Measurements from ENCODE around the gene EFCAB14.
"Not testable (repeated sequence)": the region's sequence is repeated elsewhere in the genome, so short reads cannot be mapped to it uniquely, and the experiment has no call there.

EFCAB14 gene

DNA sequence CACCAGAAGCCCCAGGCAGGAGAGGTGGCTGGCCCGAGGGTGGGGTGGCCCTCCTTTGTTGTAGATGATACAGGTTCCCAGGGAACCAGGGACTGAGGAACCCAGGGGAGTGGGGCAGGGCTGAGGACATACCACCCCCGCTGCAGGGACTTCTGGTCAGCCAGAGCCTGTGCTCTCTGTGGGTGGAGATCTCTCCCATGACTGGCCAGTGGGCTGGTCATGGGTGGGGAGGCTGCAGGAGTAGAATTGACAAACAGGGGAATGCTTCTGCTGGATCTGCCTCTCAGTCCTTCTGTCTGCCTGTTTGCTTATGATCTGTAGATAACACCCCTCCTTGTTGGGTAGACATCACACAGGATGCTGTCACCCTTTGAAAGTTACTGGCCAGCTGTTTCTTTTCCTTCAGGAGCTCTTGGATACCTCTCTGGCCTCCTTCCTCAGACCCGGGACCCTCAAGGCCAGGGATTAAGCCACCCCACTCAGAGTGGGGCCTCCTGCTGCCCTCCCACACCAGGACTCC lies 2.8 kb upstream of the EFCAB14 start:
- DNase-seq: no peak

DNA sequence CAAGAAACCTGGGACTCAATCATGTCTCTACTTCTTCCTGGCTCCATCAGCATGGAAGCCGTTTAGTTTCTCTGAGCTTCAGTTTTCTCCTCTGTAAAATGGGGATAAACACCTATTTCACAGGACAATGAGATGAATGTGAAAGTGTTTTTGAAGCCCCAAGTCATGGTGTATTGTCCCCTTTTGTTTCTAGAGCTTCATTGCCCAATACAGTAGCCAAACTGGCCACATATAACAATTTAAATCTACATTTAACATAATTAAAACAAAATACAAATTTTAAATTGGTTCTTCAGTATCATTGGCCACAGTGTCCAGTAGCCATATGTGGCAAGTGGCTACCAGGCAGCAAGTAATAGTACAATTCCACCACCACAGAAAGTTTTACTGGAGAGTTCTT lies 2.3 kb upstream of the EFCAB14 start:
- DNase-seq: no peak

DNA sequence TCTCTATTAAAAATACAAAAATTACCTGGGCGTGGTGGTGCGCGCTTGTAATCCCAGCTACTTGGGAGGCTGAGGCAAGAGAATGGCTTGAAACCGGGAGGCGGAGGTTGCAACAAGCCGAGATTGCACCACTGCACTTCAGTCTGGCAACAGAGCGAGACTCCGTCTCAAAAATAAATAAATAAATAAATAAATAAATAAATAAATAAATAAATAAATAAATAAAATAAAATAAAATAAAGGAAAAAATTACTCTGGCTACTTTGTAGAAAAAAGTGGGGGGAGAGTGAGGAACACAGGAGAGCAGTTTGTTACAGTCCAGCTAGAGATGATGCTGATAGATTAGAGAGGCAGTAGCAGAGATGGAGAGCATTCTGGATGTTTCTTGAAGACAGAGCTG lies 1.4 kb upstream of the EFCAB14 start:
- not testable (repeated sequence) for DNase-seq

- no peak for DNase-seq
Measured at GRCh38 chr1:46719689-46720088, 775 bp upstream of the EFCAB14 start.

GRCh38 chr1:46718340-46718726 lies 581 bp downstream of the EFCAB14 start:
- no peak for DNase-seq

DNA sequence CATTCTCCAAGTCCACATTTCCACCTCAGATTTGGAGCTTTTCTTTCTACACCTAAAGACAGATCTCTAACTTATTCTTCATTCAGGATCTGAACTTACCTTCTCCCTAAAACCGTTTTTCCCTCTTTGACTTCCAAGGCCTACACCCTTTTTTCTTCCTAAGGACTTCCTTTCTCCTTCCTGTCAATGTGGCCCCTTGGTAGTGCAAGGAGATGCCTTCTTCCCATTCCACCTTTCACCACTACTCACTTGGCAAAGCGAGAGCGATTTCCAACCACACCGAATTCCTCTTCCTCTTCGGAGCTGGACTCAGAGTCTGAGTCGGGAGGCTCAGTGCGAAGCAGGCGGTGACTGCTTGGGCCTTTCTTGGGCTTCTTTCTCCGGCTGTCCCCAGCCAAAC lies 1.3 kb downstream of the EFCAB14 start:
- no peak for DNase-seq

DNA sequence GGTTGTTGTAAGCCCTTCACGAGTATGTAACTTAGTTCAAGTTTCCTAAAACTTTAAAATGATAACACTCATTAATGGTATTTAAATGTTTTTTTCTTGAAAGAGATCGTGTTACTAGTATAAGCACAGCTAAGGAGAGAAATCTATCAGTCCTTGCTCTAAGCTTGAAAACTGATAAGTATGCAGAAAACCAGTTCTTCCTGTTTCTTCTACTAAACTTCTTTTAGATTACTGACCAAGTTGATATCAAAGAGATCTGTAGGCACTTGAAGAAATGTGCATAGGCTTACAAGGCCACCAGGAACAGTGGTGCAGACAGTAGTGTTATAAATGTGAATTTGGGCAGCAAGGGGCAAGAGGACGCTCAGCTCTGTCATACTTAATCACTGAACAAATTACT lies 3.9 kb downstream of the EFCAB14 start:
- no peak for DNase-seq

DNA sequence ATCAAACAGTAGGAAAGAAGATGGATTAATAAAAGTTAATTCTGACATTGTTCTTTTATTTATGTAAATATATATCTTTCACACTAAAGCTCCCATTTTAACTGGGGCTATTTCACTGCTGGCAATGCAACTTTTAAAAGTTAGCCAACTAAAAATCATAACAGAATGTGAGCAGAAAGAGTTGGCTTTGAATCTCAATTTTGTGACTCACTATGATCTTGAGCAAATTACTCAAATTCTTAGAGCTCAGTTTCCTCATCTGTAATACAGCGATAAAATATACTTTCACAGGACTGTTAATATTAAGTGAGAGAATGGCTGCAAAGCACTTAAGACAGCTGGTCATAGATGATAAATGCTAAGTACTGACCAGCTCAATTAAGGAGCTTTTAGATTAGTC lies 10.8 kb downstream of the EFCAB14 start:
- no peak for DNase-seq

DNA sequence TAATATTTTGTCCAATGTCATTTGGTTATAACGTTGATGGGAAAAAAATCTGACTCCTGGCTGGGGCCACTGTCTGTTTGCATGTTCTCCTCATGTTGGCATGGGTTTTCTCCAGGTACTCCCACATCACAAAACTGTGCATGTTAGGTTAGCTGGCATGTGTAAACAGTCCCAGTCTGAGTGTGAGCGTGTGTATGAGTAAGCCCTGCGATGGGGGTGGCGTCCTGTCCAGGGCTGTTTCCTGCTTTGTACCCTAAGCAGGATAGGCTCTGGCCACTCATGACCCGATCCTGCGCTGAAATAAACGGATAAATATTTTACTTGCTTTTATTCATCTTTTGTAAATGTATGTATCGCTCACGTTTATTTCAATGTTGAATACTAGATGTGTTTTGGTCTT lies 13.5 kb downstream of the EFCAB14 start:
- DNase-seq: no peak

- no peak for DNase-seq
Measured at GRCh38 chr1:46703927-46704641, 14.8 kb downstream of the EFCAB14 start.

DNA sequence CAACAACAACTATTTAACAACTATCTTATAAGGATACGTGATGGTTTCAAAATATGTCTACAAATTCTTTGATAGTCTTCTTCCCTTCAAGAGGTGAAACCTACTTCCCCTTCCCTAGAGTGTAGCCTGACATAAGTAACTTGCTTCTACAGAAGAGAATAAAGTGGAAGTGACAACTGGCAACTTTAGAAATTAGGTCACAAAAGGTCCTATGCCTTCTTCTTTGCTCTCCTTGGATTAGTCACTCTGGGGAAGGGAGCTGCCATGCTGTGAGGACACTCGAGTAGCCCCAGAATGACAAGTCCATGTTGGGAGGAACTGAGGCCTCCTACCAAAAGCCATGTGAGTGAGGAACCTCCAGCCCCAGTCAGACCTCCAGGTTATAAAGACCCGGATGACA lies 19.2 kb downstream of the EFCAB14 start:
- DNase-seq: no peak

DNA sequence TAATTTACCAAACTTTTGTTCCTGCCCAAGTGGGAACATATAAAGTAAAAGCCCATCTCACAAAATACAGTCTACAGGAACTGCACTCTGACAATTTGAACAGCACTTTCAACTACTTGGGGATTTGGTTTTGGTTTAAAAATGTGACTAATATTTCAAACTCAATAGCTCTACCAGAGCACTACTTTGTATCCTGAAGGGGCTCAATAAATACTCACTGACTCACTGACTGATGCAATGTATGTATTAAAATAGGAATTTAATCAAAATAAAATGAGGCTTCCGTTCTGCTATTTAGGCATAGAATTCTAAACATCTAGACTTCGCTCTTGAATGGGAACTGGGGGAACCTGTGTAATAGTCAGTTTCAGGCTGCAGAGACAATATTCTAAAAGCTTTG lies 21.9 kb downstream of the EFCAB14 start:
- no peak for DNase-seq

GRCh38 chr1:46694676-46695075 lies 24.2 kb downstream of the EFCAB14 start:
- not testable (repeated sequence) for DNase-seq

GRCh38 chr1:46692811-46693770 lies 25.8 kb downstream of the EFCAB14 start:
- no peak for DNase-seq

DNA sequence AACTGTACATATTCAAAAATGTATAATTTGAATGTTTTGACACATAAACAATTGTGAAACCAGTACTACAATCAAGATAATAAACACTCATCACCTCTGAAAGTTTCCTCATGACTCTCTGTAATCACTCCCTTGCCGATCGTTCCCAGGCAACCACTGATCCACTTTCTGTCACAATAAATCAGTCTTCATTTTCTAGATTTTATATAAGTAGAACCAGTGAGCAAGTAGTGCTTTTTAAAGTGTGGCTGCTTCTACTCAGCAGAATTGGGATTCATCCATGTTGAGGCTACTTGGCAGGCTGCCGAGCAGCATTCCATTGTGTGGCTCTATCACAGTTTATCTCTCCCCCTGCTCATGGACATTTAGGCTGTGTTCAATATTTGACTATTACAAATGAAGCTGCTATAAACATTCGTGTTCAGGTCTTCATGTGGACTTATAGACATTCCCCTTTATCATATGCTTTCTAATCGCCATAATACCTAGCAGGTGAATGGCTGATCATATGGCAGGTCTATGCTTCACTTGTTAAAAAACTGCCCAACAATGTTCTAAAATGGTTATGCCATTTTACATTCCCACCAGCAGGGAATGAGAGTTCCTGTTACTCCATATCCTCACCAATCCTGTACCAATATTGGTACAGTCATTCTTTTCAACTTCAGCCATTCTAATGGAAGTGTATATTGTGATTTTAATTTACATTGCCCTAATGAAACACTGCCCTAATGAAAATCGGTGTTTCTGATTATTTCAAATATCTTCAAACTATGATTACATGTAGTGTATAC lies 26.7 kb downstream of the EFCAB14 start:
- no peak for DNase-seq

- DNase-seq: no peak
Measured at GRCh38 chr1:46690931-46691421, 27.9 kb downstream of the EFCAB14 start.

GRCh38 chr1:46689897-46690296 lies 29.0 kb downstream of the EFCAB14 start:
- no peak for DNase-seq

GRCh38 chr1:46689356-46689755 lies 29.6 kb downstream of the EFCAB14 start:
- DNase-seq: no peak

DNA sequence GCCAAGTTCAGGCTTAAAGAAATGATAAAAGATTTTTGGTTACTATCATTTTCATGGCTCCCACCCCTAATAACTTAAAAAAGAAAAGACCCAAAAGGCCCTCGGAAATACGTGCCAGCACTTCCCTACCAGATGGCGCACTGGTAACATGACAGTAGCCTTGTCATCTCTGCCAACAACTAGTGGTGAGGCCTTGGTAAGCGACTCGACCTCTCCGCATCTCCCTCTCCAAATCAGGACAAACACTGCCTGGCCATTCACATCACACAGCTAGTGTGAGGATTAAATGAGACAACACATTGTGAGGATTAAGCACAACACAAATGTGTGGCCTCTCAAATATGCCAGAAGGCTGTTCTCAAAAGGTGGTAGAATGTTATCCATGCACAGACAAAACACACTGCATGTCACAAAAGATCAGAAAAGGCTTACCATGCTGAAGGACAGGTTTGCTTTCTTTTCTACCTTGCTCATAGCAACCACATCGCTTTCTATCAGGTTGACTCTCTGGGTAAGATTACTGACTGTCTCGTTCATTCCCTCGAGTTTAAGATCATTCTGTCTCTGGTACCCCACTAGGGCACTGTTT lies 30.9 kb downstream of the EFCAB14 start:
- DNase-seq: no peak

DNA sequence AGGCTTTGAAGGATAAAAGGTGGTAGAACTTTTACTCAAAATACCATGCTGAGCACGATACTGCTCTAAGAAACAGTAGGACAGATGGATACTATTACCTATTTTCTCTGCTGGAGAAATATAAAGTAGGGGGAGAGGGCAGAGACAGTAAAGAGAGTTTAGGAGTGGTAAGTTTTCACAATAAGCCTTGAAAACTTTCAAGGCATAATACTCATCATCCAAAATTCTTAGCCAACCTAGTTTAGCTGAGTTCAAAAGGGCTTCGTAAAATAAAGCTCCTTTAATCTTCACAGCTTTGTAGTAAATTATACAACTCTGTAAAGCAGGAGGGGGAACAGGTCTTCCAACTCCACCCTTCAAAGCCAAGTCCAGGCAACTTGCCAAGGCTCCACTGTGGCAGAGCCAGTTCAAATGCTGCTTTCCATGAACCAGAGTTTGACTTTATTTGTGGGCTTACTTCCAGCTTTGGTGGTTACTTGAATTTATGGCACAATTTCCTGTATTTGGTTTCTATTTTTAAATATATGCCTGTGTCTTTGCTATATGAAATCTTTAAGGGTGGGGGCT lies 31.7 kb downstream of the EFCAB14 start:
- DNase-seq: no peak

GRCh38 chr1:46686255-46686654 lies 32.7 kb downstream of the EFCAB14 start:
- DNase-seq: no peak

- DNase-seq: no peak
Measured at GRCh38 chr1:46684670-46685069, 34.2 kb downstream of the EFCAB14 start.
